Measurements from ENCODE around the gene IQCF6.
"Not testable (repeated sequence)": the region's sequence is repeated elsewhere in the genome, so short reads cannot be mapped to it uniquely, and the experiment has no call there.

The IQCF6 gene

GRCh38 chr3:51742978-51743377 lies 36.1 kb downstream of the IQCF6 start:
- H3K9me3 Mint-ChIP-seq; ATAC-seq; H3K27me3 Mint-ChIP-seq; DNase-seq; H3K36me3 Mint-ChIP-seq (ENCODE audit: low read depth): not testable (repeated sequence)
- Mint-ChIP-seq H3K4me3 (peak overlapping the region; percentile 51), H3K4me1 (peaks cover 56% of the 10 kb centered on the region), H3K27ac (peak overlapping the region; percentile 63)

DNA sequence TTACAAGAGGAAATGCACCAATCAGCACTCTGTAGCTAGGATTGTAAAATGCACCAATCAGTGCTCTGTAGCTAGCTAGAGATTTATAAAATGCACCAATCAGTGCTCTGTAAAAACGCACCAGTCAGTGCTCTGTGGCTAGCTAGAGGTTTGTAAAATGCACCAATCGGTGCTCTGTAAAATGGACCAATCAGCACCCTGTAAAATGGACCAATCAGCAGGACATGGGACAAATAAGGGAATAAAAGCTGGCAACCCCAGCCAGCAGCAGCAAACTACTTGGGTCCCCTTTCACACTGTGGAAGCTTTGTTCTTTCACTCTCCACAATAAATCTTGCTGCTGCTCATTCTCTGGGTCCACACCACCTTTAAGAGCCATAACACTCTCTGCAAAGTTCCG lies 36.7 kb downstream of the IQCF6 start:
- peaks cover 12% of the 10 kb centered on the region for H3K27me3 Mint-ChIP-seq
- peak overlapping the region; percentile 51 for H3K4me3 Mint-ChIP-seq
- H3K36me3 Mint-ChIP-seq (ENCODE audit: low read depth); H3K27ac Mint-ChIP-seq; DNase-seq; ATAC-seq; H3K9me3 Mint-ChIP-seq: not testable (repeated sequence)
- H3K4me1 Mint-ChIP-seq: peaks cover 52% of the 10 kb centered on the region

GRCh38 chr3:51739110-51739509 lies 39.9 kb downstream of the IQCF6 start:
- Mint-ChIP-seq H3K36me3 (ENCODE audit: low read depth) (peaks cover 4% of the 10 kb centered on the region), H3K4me3 (no peak overlapping the region), H3K9me3 (no peaks in the 10 kb centered on the region), H3K4me1 (peaks cover 52% of the 10 kb centered on the region), H3K27ac (no peak overlapping the region), H3K27me3 (peaks cover 13% of the 10 kb centered on the region)
- no peak for ATAC-seq
- no peak for DNase-seq

- peak overlapping the region; percentile 43 for H3K4me3 Mint-ChIP-seq
- H3K27ac Mint-ChIP-seq: peak overlapping the region; percentile 80
- ATAC-seq: no peak
Measured at GRCh38 chr3:51735950-51736349, 43.1 kb downstream of the IQCF6 start.

DNA sequence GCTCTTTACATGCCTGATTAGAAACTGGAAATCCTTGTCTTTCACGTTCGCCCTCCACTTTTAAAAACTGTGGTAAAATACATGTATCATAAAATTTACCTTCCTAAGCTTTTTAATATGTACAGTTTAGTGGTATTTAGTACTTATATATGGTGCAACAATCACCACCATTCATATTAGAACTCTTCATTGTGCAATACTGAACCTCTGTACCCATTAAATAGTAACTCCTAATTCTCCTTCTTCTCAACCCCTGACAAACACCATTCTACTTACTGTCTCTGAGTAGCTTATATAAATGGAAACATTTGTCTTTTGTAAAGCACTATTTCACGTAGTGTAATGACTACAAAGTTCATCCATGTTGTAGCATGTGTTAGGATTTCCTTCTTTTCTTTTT lies 44.0 kb downstream of the IQCF6 start:
- Mint-ChIP-seq H3K9me3 (no peaks in the 10 kb centered on the region), H3K36me3 (ENCODE audit: low read depth) (peaks cover 7% of the 10 kb centered on the region), H3K27me3 (peaks cover 13% of the 10 kb centered on the region), H3K4me3 (peak overlapping the region; percentile 66), H3K27ac (peak overlapping the region; percentile 91), H3K4me1 (peaks cover 71% of the 10 kb centered on the region)
- no peak for DNase-seq
- no peak for ATAC-seq

More at GRCh38 chr3:51735950-51736349, 43.1 kb downstream of the IQCF6 start:
- H3K4me1 Mint-ChIP-seq: peaks cover 63% of the 10 kb centered on the region
- no peaks in the 10 kb centered on the region for H3K9me3 Mint-ChIP-seq
- H3K27me3 Mint-ChIP-seq: peaks cover 13% of the 10 kb centered on the region
- DNase-seq: no peak
- H3K36me3 Mint-ChIP-seq (ENCODE audit: low read depth): peaks cover 7% of the 10 kb centered on the region

GRCh38 chr3:51734572-51734907 lies 44.5 kb downstream of the IQCF6 start:
- H3K27me3 Mint-ChIP-seq: peaks cover 13% of the 10 kb centered on the region
- H3K9me3 Mint-ChIP-seq: no peaks in the 10 kb centered on the region
- H3K4me1 Mint-ChIP-seq: peaks cover 75% of the 10 kb centered on the region
- peak overlapping the region; percentile 91 for H3K27ac Mint-ChIP-seq
- ATAC-seq (peak; percentile 87), DNase-seq (peak; percentile 53)
- peaks cover 7% of the 10 kb centered on the region for H3K36me3 Mint-ChIP-seq (ENCODE audit: low read depth)
- peak overlapping the region; percentile 66 for H3K4me3 Mint-ChIP-seq

- DNase-seq (no peak), ATAC-seq (no peak)
- peaks cover 13% of the 10 kb centered on the region for H3K27me3 Mint-ChIP-seq
- peak overlapping the region; percentile 66 for H3K4me3 Mint-ChIP-seq
- H3K4me1 Mint-ChIP-seq: peaks cover 76% of the 10 kb centered on the region
- H3K9me3 Mint-ChIP-seq: no peaks in the 10 kb centered on the region
- H3K27ac Mint-ChIP-seq: peak overlapping the region; percentile 91
- peaks cover 7% of the 10 kb centered on the region for H3K36me3 Mint-ChIP-seq (ENCODE audit: low read depth)
Measured at GRCh38 chr3:51733859-51734571, 45.0 kb downstream of the IQCF6 start.

- DNase-seq (no peak), ATAC-seq (peak; percentile 67)
- Mint-ChIP-seq H3K4me1 (peaks cover 70% of the 10 kb centered on the region), H3K36me3 (ENCODE audit: low read depth) (peaks cover 8% of the 10 kb centered on the region), H3K4me3 (peak overlapping the region; percentile 67), H3K9me3 (no peaks in the 10 kb centered on the region), H3K27me3 (no peaks in the 10 kb centered on the region), H3K27ac (peak overlapping the region; percentile 90)
Measured at GRCh38 chr3:51729042-51729633, 49.9 kb downstream of the IQCF6 start.
